ENCODE measurements around the gene PRMT5.

- no peak for TF ChIP-seq CTCF (IDR thresholded peaks at IDR 0.05; ENCODE audit: low read depth, low read length, poor library complexity, severe bottlenecking)
- TF ChIP-seq EZH2phosphoT487 (IDR thresholded peaks at IDR 0.05; ENCODE audit: borderline replicate concordance, low read length): no peak
Observed at GRCh38 chr14:22955702-22956569, 26.8 kb upstream of the PRMT5 start.
